DOHH2 (cell line): ENCODE measurements around the gene CAPZB.

Experiments
- H3F3A ChIP-seq: fragments of 200-600 bp; sonication (generic), shearing (Covaris generic); 2 replicates; pipeline ENCODE4 v1.6.0; 2016; ENCODE audit warnings: antibody characterized with exemption, mild to moderate bottlenecking; ENCODE audit not compliant: control insufficient read depth, insufficient read depth
- H3K27ac ChIP-seq: fragments of 200-600 bp; sonication (generic); 2 replicates; pipeline ENCODE4 v1.5.1; 2014; ENCODE audit warnings: low read depth, mild to moderate bottlenecking, low read length, moderate library complexity
- H3K27me3 ChIP-seq: fragments of 200-600 bp; sonication (generic); 2 replicates; pipeline ENCODE4 v1.6.1; 2014; ENCODE audit warnings: mild to moderate bottlenecking, low read length, mixed read lengths; ENCODE audit not compliant: control insufficient read depth
- H3K36me3 ChIP-seq: fragments of 200-600 bp; sonication (generic); 2 replicates; pipeline ENCODE4 v1.6.1; 2014; ENCODE audit warnings: mild to moderate bottlenecking, low read length, moderate library complexity, mixed read lengths; ENCODE audit not compliant: control insufficient read depth
- H3K4me1 ChIP-seq: fragments of 200-600 bp; sonication (generic); 2 replicates; pipeline ENCODE4 v1.6.1; 2014; ENCODE audit warnings: mild to moderate bottlenecking, low read length, mixed read lengths; ENCODE audit not compliant: control insufficient read depth
- H3K4me2 ChIP-seq: fragments of 200-600 bp; sonication (generic); 2 replicates; pipeline ENCODE4 v1.6.0; 2014; ENCODE audit warnings: mild to moderate bottlenecking, low read length, moderate library complexity
- H3K4me3 ChIP-seq: fragments of 200-600 bp; sonication (generic); 2 replicates; pipeline ENCODE4 v1.5.1; 2014; ENCODE audit warnings: mild to moderate bottlenecking, low read length, mixed read lengths
- H3K79me2 ChIP-seq: fragments of 200-600 bp; sonication (generic); 2 replicates; pipeline ENCODE4 v1.6.1; 2014; ENCODE audit warnings: mild to moderate bottlenecking, low read length, mixed read lengths; ENCODE audit not compliant: control insufficient read depth
- H3K9me2 ChIP-seq: fragments of 200-600 bp; sonication (generic); replicated peaks from 2 replicates; pipeline ENCODE4 v1.6.1; 2014; ENCODE audit warnings: mild to moderate bottlenecking, low read length, mixed read lengths; ENCODE audit not compliant: control insufficient read depth
- H3K9me3 ChIP-seq: fragments of 200-600 bp; sonication (generic); 2 replicates; pipeline ENCODE4 v1.6.1; 2014; ENCODE audit warnings: antibody characterized with exemption, low read length, mixed read lengths; ENCODE audit not compliant: control insufficient read depth, insufficient read depth
- H4K20me1 ChIP-seq: fragments of 200-600 bp; sonication (generic); 2 replicates; pipeline ENCODE4 v1.6.0; 2014; ENCODE audit warnings: low read depth, mild to moderate bottlenecking, antibody characterized with exemption, low read length, moderate library complexity; ENCODE audit not compliant: control insufficient read depth, insufficient read depth
- CTCF ChIP-seq: fragments of 200-600 bp; sonication (generic); IDR thresholded peaks from one replicate; pipeline ENCODE4 v1.5.1; 2014; ENCODE audit warnings: antibody characterized with exemption, mild to moderate bottlenecking, low read depth, low read length; ENCODE audit not compliant: poor library complexity, severe bottlenecking
- EZH2phosphoT487 ChIP-seq: fragments of 200-600 bp; sonication (generic); IDR thresholded peaks from 2 replicates; pipeline ENCODE4 v1.6.1; 2017; ENCODE audit warnings: borderline replicate concordance, mild to moderate bottlenecking, antibody characterized with exemption, low read length, moderate library complexity, mixed read lengths

Gene CAPZB

GRCh38 chr1:19325958-19326747 lies 159.2 kb downstream of the CAPZB start:
- Histone ChIP-seq H3K4me2 (no peak overlapping the region), H3K9me3 (no peaks in the 10 kb centered on the region), H3F3A (no peaks in the 10 kb centered on the region), H3K27ac (no peak overlapping the region), H4K20me1 (no peaks in the 10 kb centered on the region), H3K27me3 (no peaks in the 10 kb centered on the region), H3K4me1 (no peaks in the 10 kb centered on the region), H3K79me2 (no peaks in the 10 kb centered on the region), H3K9me2 (no peaks in the 10 kb centered on the region), H3K4me3 (no peak overlapping the region), H3K36me3 (no peaks in the 10 kb centered on the region; the same call in 1 of the 2 replicates)
- TF ChIP-seq EZH2phosphoT487 (no peak), CTCF (no peak)

GRCh38 chr1:19325368-19325957 lies 159.9 kb downstream of the CAPZB start:
- H3K4me3 ChIP-seq, result no peak overlapping the region
- no peak overlapping the region for H3K4me2 ChIP-seq
- H3K27ac ChIP-seq, result no peak overlapping the region
- H3K4me1 ChIP-seq, result no peaks in the 10 kb centered on the region
- H3K27me3 ChIP-seq, result no peaks in the 10 kb centered on the region
- H3K9me2 ChIP-seq, result no peaks in the 10 kb centered on the region
- no peaks in the 10 kb centered on the region for H4K20me1 ChIP-seq
- no peaks in the 10 kb centered on the region; the same call in 1 of the 2 replicates for H3K36me3 ChIP-seq
- no peaks in the 10 kb centered on the region for H3K9me3 ChIP-seq
- H3F3A ChIP-seq, result no peaks in the 10 kb centered on the region
- TF ChIP-seq CTCF (no peak), EZH2phosphoT487 (no peak)
- H3K79me2 ChIP-seq, result no peaks in the 10 kb centered on the region

DNA sequence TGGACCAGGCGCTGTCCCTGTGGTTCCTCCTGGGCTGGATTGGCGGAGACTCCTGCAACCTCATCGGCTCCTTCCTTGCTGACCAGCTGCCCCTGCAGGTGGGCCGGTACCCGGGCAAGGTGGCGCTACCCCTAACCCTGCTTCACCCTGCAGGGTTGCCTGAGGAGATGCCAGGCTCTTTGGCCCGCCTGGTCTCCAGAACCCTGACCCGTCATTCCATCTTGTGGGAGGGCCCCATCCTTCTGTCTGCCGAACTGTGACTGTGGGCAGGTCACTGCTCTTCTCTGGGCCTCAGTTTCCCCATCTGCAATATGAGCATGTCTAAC lies 160.7 kb downstream of the CAPZB start:
- H3K36me3 ChIP-seq, result no peaks in the 10 kb centered on the region; the same call in 1 of the 2 replicates
- H3K79me2 ChIP-seq, result no peaks in the 10 kb centered on the region
- TF ChIP-seq CTCF (no peak), EZH2phosphoT487 (no peak)
- H3K9me3 ChIP-seq, result no peaks in the 10 kb centered on the region
- H3K9me2 ChIP-seq, result no peaks in the 10 kb centered on the region
- no peak overlapping the region for H3K27ac ChIP-seq
- H3F3A ChIP-seq, result no peaks in the 10 kb centered on the region
- no peaks in the 10 kb centered on the region for H3K27me3 ChIP-seq
- H4K20me1 ChIP-seq, result no peaks in the 10 kb centered on the region
- H3K4me1 ChIP-seq, result no peaks in the 10 kb centered on the region
- no peak overlapping the region for H3K4me3 ChIP-seq
- no peak overlapping the region for H3K4me2 ChIP-seq
